Osteocyte (in vitro differentiated cells): ENCODE results near the gene HOXA6. TPM values are rescaled to one million over a fixed set of nuclear protein-coding genes. Genes with fewer than 3 reads are reported as not detected.

Experiments used
- DNase-seq: peaks from one replicate; pipeline ENCODE4 v3.0.0; 2021; ENCODE audit warnings: mixed read lengths; ENCODE audit not compliant: unreplicated experiment; ENCODE audit errors: extremely low spot score
- H3K27ac Mint-ChIP-seq: one replicate; pipeline ENCODE4 v1.8.0; 2021; ENCODE audit warnings: mild to moderate bottlenecking, mixed read lengths; ENCODE audit not compliant: unreplicated experiment
- H3K27me3 Mint-ChIP-seq: one replicate; pipeline ENCODE4 v1.8.0; 2021; ENCODE audit warnings: mixed read lengths; ENCODE audit not compliant: unreplicated experiment
- H3K36me3 Mint-ChIP-seq: one replicate; pipeline ENCODE4 v1.8.0; 2021; ENCODE audit warnings: mixed read lengths; ENCODE audit not compliant: unreplicated experiment
- H3K4me1 Mint-ChIP-seq: one replicate; pipeline ENCODE4 v1.8.0; 2021; ENCODE audit warnings: mixed read lengths; ENCODE audit not compliant: unreplicated experiment
- H3K4me3 Mint-ChIP-seq: one replicate; pipeline ENCODE4 v1.8.0; 2021; ENCODE audit warnings: mild to moderate bottlenecking, moderate library complexity, mixed read lengths; ENCODE audit not compliant: unreplicated experiment
- H3K9me3 Mint-ChIP-seq: one replicate; pipeline ENCODE4 v1.8.0; 2021; ENCODE audit warnings: mixed read lengths; ENCODE audit not compliant: unreplicated experiment
- total RNA-seq: library from RNA; stranded (reverse); gene quantifications from 2 replicates; pipeline ENCODE4 v1.2.1, GENCODE V29; 2021
- TF ChIP-seq, protein P1 (sequence below): fragments of 200-600 bp; sonication (generic); IDR thresholded peaks from 2 replicates; pipeline ENCODE4 v1.5.0; 2021; ENCODE audit warnings: antibody characterized with exemption, mild to moderate bottlenecking, moderate library complexity

Gene HOXA6
- total RNA-seq, 1 donor from 2014 or later: not detected

DNA sequence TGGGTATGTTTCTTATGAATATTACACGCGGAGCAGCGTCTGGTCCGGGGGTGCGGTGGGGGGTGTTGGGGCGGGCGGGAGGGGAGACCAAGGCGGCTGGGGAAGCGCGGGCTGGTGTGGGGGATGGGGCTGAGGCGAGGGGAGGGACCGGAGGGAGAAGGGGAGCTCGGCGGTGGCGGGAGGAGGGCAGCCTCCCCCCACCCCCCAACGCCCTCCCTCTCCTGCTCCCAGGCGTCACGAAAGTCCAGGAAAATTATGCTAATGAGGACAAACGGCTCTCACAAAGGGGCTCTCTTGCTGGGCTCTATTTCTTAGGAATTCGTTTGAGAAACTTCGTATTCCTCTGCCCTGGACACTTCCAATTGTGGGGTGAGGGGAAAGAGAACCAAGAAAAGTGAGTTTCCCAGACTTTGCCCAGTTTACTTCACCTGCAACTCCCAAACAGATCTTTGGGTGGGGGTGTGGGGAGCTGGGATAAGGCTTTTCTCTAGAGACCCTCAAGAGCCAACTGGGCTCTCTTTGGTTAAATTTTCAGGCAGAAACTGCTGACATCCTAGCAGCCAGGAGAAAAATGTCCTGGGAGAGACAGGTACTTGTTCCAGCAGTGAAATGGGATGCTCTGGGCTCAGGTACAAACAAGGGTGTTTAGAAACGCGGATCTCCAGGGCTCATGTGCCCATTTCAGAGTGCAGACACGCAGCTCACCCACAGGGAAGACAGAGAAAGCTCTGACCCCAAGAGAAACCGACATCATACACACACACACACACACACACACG, 33.4 kb downstream of the HOXA6 start:
- H3K36me3 Mint-ChIP-seq: no peaks in the 10 kb centered on the region
- H3K27ac Mint-ChIP-seq: no peak overlapping the region
- DNase-seq: no peak
- TF ChIP-seq, protein P1, sequence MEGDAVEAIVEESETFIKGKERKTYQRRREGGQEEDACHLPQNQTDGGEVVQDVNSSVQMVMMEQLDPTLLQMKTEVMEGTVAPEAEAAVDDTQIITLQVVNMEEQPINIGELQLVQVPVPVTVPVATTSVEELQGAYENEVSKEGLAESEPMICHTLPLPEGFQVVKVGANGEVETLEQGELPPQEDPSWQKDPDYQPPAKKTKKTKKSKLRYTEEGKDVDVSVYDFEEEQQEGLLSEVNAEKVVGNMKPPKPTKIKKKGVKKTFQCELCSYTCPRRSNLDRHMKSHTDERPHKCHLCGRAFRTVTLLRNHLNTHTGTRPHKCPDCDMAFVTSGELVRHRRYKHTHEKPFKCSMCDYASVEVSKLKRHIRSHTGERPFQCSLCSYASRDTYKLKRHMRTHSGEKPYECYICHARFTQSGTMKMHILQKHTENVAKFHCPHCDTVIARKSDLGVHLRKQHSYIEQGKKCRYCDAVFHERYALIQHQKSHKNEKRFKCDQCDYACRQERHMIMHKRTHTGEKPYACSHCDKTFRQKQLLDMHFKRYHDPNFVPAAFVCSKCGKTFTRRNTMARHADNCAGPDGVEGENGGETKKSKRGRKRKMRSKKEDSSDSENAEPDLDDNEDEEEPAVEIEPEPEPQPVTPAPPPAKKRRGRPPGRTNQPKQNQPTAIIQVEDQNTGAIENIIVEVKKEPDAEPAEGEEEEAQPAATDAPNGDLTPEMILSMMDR: no peak
- peaks cover 88% of the 10 kb centered on the region for H3K27me3 Mint-ChIP-seq
- H3K9me3 Mint-ChIP-seq: no peaks in the 10 kb centered on the region
- H3K4me3 Mint-ChIP-seq: no peak overlapping the region
- peaks cover 6% of the 10 kb centered on the region for H3K4me1 Mint-ChIP-seq

DNA sequence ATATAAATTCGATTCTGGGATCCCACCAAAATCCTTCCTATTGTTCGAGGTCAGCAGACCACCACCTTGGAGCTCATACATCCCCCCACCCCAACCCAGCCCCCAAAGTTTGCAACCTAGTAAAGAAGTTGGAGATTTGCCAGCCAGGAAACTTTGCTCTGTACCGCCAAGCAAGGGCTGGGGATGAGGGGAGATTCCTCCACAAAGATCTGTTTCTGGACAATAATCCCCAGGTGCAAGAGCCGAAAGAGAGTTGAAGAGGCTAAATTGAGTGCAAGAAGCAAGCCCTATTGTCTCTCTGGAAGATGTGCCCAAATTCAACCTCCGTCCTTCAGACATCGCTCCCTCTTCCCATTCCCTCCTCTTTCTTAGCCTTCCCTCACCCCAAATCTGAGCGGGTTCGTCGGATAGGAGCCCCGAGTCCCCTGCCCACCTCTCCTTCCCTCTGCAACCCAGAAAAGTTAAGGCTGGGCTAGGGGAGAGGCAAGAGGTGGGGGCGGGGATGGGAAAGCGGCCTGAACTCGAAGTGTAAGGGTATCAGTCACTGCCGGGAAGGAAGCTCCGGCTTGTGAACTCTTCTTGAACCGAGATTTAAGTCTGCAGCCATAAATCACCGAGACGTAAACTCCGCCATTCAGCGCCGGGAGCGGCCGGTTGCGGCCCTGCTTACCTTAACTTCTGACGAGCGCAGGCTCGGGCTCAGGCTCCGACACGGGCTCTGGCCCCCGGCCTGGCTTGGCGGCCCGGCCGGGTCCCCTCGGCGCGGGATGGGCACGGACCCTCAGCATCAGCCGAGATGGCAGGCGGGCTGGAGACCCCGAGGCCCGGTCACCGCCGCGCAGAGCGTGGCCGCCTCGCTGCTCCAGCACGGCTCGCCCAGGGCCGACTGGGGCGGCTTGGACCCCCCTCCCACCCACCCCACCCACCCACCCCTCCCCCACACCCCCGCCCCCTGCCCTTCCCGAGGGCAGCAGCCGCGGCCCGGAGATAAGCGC, 34.3 kb downstream of the HOXA6 start:
- Mint-ChIP-seq H3K27ac (no peak overlapping the region), H3K27me3 (peaks cover 87% of the 10 kb centered on the region), H3K4me1 (peaks cover 6% of the 10 kb centered on the region), H3K36me3 (no peaks in the 10 kb centered on the region), H3K9me3 (no peaks in the 10 kb centered on the region), H3K4me3 (no peak overlapping the region)
- TF ChIP-seq, protein P1: no peak
- no peak for DNase-seq

DNA sequence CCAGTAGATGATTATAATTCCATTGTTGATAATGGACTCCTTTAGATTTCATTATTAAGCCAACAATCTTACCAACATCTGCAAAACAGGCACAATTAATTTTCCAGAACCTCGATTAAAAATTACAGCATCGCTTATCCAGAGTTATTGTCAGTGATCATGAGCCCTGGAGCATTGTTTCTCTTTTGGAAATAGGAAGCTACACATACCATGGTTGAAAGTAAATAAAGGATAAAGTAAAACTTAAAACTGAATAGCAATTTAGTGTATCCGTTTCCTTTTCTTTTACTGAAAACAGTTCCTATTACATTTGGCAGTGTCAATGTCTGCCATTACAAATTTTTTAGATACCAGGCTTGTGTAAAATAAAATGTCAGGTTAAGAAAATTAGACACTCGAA, 35.2 kb downstream of the HOXA6 start:
- TF ChIP-seq, protein P1: no peak
- DNase-seq: no peak
- H3K4me1 Mint-ChIP-seq: peaks cover 6% of the 10 kb centered on the region
- H3K27ac Mint-ChIP-seq: no peak overlapping the region
- H3K9me3 Mint-ChIP-seq: no peaks in the 10 kb centered on the region
- no peaks in the 10 kb centered on the region for H3K36me3 Mint-ChIP-seq
- H3K27me3 Mint-ChIP-seq: peaks cover 86% of the 10 kb centered on the region
- H3K4me3 Mint-ChIP-seq: no peak overlapping the region

DNA sequence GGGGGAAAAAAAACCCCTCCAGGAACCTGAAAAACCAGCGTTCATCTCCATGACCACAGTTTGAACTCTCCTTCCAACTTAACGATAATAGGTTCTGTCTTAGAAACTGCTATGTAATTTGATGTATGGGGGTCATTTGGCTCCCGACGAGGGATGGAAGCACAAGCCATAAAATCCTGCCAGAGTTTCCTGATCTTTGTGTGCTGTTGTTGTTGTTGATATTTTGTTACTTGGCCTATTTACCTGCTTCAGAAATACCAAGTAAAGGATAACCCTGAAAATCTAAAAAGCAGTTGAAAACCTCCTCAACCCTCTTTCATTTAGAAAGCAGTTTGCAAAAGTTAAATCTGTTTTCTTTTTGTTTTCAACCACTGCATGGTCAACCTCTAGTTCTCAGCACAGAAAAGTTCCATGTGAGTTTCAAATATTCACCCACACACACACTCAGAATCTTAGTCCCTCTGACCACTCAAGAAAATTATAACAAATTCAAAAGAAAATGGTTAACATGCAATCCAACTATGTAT, 35.8 kb downstream of the HOXA6 start:
- Mint-ChIP-seq H3K36me3 (no peaks in the 10 kb centered on the region), H3K9me3 (no peaks in the 10 kb centered on the region), H3K4me3 (no peak overlapping the region), H3K4me1 (peaks cover 9% of the 10 kb centered on the region), H3K27ac (no peak overlapping the region), H3K27me3 (peaks cover 84% of the 10 kb centered on the region)
- TF ChIP-seq, protein P1: no peak
- DNase-seq: no peak
